Stimulated activated CD4-positive, alpha-beta T cell treated with anti-CD3 and anti-CD28 coated beads, TNF-alpha, amount 100 ng/mL, for 1 hour (primary cell): ENCODE results near the gene UVRAG.

Experiments
- DNase-seq, 3 donors: peaks; one replicate each; pipeline ENCODE4 v3.0.0-alpha.2; 2020; ENCODE audit warnings: low read depth in 3 of 3, low spot score in 1 of 3

Gene UVRAG

DNA sequence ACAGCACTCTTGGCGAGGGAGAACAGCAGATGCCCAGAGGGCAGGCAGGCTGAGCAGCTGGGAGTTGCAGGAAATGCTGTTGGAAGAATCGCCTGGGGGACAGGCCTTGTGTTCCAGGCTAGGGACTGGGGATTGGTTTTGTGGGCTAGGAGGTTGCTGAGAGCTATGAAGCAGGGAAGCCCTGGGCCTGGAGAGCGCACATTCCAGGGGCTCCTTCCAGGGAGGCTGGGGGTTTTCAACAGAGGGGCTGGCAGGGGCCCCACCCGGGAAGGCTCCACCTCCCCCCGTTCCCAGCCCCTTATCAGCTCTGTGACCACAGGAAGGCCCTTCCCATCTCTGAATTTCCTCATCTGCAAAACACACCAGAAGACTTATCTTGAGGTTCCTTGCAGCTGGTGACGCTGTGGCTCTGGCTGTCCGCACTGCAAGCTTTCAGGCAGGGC, 369.6 kb downstream of the UVRAG start:
- DNase-seq: no peak

GRCh38 chr11:76185511-76185910, 370.5 kb downstream of the UVRAG start:
- DNase-seq: no peak

DNA sequence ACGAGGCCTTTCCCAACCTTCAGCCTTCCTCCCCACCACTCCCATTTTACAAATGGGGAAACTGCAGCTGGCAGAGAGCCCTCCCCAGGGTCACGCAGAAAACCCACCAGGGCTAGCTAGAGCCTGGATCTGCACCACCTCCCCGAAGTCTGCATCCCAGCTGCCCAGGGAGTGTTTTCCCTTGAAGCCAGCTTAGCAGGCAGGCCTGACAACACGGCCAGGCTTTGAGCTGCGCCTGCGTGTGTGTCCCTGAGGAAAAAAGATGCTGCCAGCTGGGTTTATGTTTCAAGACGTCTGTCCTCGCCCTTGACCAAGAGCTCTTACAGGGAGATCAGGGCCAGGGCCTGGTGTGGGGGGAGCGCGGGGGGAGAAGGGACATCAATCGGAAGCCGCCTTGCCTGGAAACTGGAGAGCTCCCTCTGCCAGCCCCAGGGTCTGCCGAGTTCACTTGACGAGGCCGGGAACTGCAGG, 371.0 kb downstream of the UVRAG start:
- no peak for DNase-seq

GRCh38 chr11:76186776-76187279, 371.8 kb downstream of the UVRAG start:
- no peak for DNase-seq

DNA sequence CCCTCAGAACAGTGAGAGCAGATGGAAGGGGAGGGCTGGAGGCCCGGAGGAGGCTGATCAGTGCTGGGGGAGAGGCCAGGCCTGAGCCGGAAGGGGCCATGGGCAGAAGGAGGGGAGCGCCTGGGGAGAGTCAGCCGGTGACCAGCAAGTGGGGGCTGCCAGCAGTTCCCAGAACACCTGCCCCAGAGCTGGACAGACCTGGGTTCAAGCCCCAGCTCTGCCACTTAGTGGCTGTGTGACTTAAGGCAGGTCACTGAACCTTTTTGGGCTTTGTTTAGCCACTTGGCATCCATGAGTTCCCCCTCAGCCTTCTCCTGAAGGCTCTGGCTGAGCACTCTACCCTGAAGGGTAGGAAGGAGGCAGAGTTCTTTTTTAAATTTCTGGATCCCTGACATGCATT, 373.9 kb downstream of the UVRAG start:
- no peak for DNase-seq

DNA sequence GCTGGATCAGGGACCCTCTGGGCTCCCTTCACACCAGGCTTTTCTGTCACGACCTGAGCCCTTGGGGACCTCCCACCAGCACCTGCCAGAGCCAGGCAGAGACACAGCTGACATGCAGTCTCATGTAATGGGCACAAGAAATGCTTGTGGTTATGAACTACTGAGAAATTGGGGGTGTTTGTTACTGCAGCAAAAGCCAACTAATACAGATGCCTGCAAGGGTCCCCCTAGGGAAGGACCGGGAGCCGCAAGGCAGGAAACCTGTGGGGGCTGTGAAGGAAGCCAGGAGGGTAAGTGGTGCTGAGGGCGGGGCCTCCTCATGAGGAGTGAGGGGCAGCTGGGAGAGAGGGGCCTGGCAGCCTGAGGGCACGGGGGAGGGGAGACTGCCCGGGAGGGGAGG, 374.7 kb downstream of the UVRAG start:
- no peak for DNase-seq

- DNase-seq: no peak
Measured at GRCh38 chr11:76190376-76190775, 375.4 kb downstream of the UVRAG start.
